Mesenchymal stem cell (in vitro differentiated cells and primary cell): Measurements from ENCODE around the gene WWP2.
"Not testable (repeated sequence)": the region's sequence is repeated elsewhere in the genome, so short reads cannot be mapped to it uniquely, and the experiment has no call there.

Experiments
- DNase-seq: peaks from one replicate; pipeline ENCODE4 v3.0.0-alpha.2; 2013
- H2AFZ ChIP-seq: one replicate; pipeline ENCODE4 v1.6.1; 2013; ENCODE audit warnings: low read depth, mild to moderate bottlenecking, control low read depth, inconsistent platforms, low read length, moderate library complexity
- H2AK5ac ChIP-seq: 2 replicates; pipeline ENCODE4 v1.6.1; 2013; ENCODE audit warnings: low read length, moderate library complexity, mild to moderate bottlenecking, inconsistent platforms; ENCODE audit not compliant: severe bottlenecking
- H2BK120ac ChIP-seq: one replicate; pipeline ENCODE4 v1.6.1; 2013; ENCODE audit warnings: low read depth, mild to moderate bottlenecking, inconsistent platforms, low read length, moderate library complexity
- H2BK12ac ChIP-seq, 2 experiments: one replicate each; pipeline ENCODE4 v1.6.1; 2013; ENCODE audit warnings: inconsistent platforms in 2 of 2, low read length in 2 of 2, mild to moderate bottlenecking in 2 of 2, moderate library complexity in 2 of 2, control low read depth in 1 of 2
- H2BK15ac ChIP-seq: one replicate; pipeline ENCODE4 v1.6.1; 2013; ENCODE audit warnings: mild to moderate bottlenecking, low read depth, inconsistent platforms; ENCODE audit not compliant: poor library complexity, severe bottlenecking
- H2BK5ac ChIP-seq: 2 replicates; pipeline ENCODE4 v1.6.1; 2013; ENCODE audit warnings: low read depth, mild to moderate bottlenecking, low read length, control low read depth, inconsistent platforms; ENCODE audit not compliant: poor library complexity, severe bottlenecking
- H3K14ac ChIP-seq, 2 experiments: one replicate each; pipeline ENCODE4 v1.6.1; 2013; ENCODE audit warnings: inconsistent platforms in 2 of 2, low read length in 2 of 2, control low read depth in 1 of 2, mild to moderate bottlenecking in 1 of 2, moderate library complexity in 1 of 2
- H3K18ac ChIP-seq, 2 experiments: one replicate each; pipeline ENCODE4 v1.6.1; 2013; ENCODE audit warnings: inconsistent platforms in 2 of 2, low read length in 2 of 2, control low read depth in 1 of 2, low read depth in 1 of 2, mild to moderate bottlenecking in 1 of 2
- H3K23ac ChIP-seq, 2 experiments: one replicate each; pipeline ENCODE4 v1.6.1; 2013; ENCODE audit warnings: inconsistent platforms in 2 of 2, low read length in 2 of 2, mild to moderate bottlenecking in 2 of 2, moderate library complexity in 2 of 2, control low read depth in 1 of 2
- H3K27ac ChIP-seq: 2 replicates; pipeline ENCODE4 v1.5.1; 2013; ENCODE audit warnings: mild to moderate bottlenecking, moderate library complexity, low read length, control low read depth, inconsistent platforms; ENCODE audit not compliant: poor library complexity, severe bottlenecking
- H3K27me3 ChIP-seq, 2 experiments: 2 replicates each; pipeline versions ENCODE4 v1.6.1 to v1.7.0; 2013; ENCODE audit warnings: low read length in 2 of 2, mild to moderate bottlenecking in 2 of 2, moderate library complexity in 2 of 2, control low read depth in 1 of 2, inconsistent platforms in 1 of 2; ENCODE audit not compliant: control insufficient read depth in 1 of 2, insufficient read depth in 1 of 2
- H3K36me3 ChIP-seq, 2 experiments: 2 replicates each; pipeline versions ENCODE4 v1.6.1 to v1.7.0; 2013; ENCODE audit warnings: low read length in 2 of 2, control low read depth in 1 of 2, inconsistent platforms in 1 of 2, low read depth in 1 of 2, mild to moderate bottlenecking in 1 of 2; ENCODE audit not compliant: insufficient read depth in 2 of 2, control insufficient read depth in 1 of 2
- H3K4ac ChIP-seq, 2 experiments: one replicate each; pipeline ENCODE4 v1.6.1; 2013; ENCODE audit warnings: inconsistent platforms in 2 of 2, low read length in 2 of 2, mild to moderate bottlenecking in 2 of 2, moderate library complexity in 2 of 2, control low read depth in 1 of 2, low read depth in 1 of 2
- H3K4me1 ChIP-seq: 2 replicates; pipeline ENCODE4 v1.6.1; 2013; ENCODE audit warnings: low read depth, low read length, control low read depth; ENCODE audit not compliant: control insufficient read depth, insufficient read depth
- H3K4me2 ChIP-seq: 2 replicates; pipeline ENCODE4 v1.6.1; 2013; ENCODE audit warnings: low read length, mild to moderate bottlenecking, inconsistent platforms; ENCODE audit not compliant: poor library complexity, severe bottlenecking
- H3K4me3 ChIP-seq, 2 experiments: 2 replicates each; pipeline versions ENCODE4 v1.5.1 to v1.7.0; 2013; ENCODE audit warnings: low read length in 2 of 2, mild to moderate bottlenecking in 2 of 2, control low read depth in 1 of 2, low read depth in 1 of 2; ENCODE audit not compliant: insufficient read depth in 1 of 2
- H3K79me1 ChIP-seq: replicated peaks from 2 replicates; pipeline ENCODE4 v1.6.1; 2013; ENCODE audit warnings: mild to moderate bottlenecking, control low read depth, low read length, inconsistent platforms; ENCODE audit not compliant: poor library complexity, severe bottlenecking
- H3K9ac ChIP-seq: 2 replicates; pipeline ENCODE4 v1.7.0; 2013; ENCODE audit warnings: mild to moderate bottlenecking, low read length, moderate library complexity
- H3K9me3 ChIP-seq: 2 replicates; pipeline ENCODE4 v1.7.0; 2013; ENCODE audit warnings: mild to moderate bottlenecking, low read length; ENCODE audit not compliant: control insufficient read depth
- H4K8ac ChIP-seq: one replicate; pipeline ENCODE4 v1.6.1; 2013; ENCODE audit warnings: inconsistent platforms, mild to moderate bottlenecking, low read length, moderate library complexity
- H4K91ac ChIP-seq: one replicate; pipeline ENCODE4 v1.6.1; 2013; ENCODE audit warnings: mild to moderate bottlenecking, low read length, inconsistent platforms
- WGBS: methylation state at CpG from one replicate; pipeline ENCODE4 v1.1.7; 2013; ENCODE audit warnings: mixed read lengths; 5-methylcytosine and 5-hydroxymethylcytosine counted together

Gene WWP2

DNA sequence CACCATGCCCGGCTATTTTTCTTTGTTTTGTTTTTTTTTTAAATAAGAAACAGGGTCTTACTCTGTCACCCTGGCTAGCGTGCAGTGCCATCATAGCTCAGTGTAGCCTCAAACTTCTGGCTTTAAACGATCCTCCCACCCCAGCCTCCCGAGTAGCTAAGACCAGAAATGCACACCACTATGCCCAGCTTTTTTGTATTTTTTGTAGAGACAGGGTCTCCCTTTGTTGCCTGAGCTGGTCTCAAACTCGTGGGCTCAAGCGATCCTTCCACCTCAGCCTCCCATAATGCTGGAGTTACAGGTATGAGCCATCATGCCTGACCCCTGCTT is 59.7 kb downstream of the WWP2 start:
- DNase-seq: no peak
- Histone ChIP-seq H3K27me3 (no peaks in the 10 kb centered on the region), H3K27ac (no peak overlapping the region), H4K91ac (no peak overlapping the region), H3K14ac (no peak overlapping the region), H3K4me2 (no peak overlapping the region), H3K79me1 (peaks cover 12% of the 10 kb centered on the region), H2BK120ac (no peak overlapping the region), H3K9ac (no peak overlapping the region), H3K23ac (no peak overlapping the region), H4K8ac (no peak overlapping the region), H3K9me3 (no peaks in the 10 kb centered on the region), H2AFZ (no peak overlapping the region), H3K4ac (no peak overlapping the region), H2BK15ac (no peak overlapping the region), H3K4me1 (no peaks in the 10 kb centered on the region), H3K36me3 (peaks cover 5 to 12% of the 10 kb centered on the region in 2 experiments), H2BK12ac (no peak overlapping the region), H2AK5ac (no peak overlapping the region), H2BK5ac (no peak overlapping the region), H3K4me3 (no peak overlapping the region), H3K18ac (no peak overlapping the region)
- WGBS: 99% methylated on average over 5 of the region's 6 CpGs

DNA sequence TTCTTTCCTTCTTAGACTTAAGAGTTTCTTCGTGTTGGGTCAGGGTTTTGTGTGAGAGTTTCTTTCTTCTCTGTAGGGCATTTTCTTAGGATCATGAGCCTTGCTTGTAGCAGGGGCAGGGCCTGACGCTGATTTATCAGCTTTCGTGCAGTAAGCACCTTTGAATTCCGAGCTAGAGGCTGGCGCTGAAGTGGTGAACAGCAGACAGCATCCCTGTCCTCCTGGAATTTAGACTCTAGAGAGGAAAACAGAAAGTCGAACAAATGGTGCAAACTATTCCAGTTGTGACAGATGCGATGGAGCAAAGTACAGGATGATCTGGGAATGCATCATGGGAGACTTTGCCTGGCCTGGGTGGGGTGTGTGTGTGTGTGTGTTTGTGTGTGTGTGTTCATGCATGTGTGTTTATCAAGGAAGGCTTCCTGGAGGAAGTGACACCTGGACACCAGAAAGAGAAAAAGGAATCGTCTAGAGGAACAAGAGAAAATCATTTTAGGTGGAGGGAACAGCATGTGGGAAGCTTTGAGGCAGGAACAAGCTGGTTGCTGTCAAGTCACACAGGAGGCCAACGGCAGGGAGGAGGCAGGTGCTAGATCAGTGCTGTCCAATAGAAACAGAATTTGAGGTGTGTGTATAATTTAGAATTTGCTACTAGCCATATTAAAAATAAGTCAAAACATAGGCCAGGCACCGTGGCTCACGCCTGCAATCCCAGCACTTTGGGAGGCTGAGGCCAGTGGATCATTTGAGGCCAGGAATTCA is 60.2 kb downstream of the WWP2 start:
- no peak overlapping the region for H2BK12ac ChIP-seq
- no peak overlapping the region for H2BK120ac ChIP-seq
- no peak overlapping the region for H3K9ac ChIP-seq
- peaks cover 5 to 12% of the 10 kb centered on the region in 2 experiments for H3K36me3 ChIP-seq
- H3K4me3 ChIP-seq: no peak overlapping the region
- H4K8ac ChIP-seq: no peak overlapping the region
- H3K79me1 ChIP-seq: peaks cover 12% of the 10 kb centered on the region
- H3K4me2 ChIP-seq: no peak overlapping the region
- H2BK5ac ChIP-seq: no peak overlapping the region
- H3K9me3 ChIP-seq: no peaks in the 10 kb centered on the region
- no peak overlapping the region for H3K27ac ChIP-seq
- no peak overlapping the region for H2BK15ac ChIP-seq
- 97% methylated on average over 11 of the region's 11 CpGs for WGBS
- no peaks in the 10 kb centered on the region for H3K4me1 ChIP-seq
- no peaks in the 10 kb centered on the region for H3K27me3 ChIP-seq
- no peak for DNase-seq
- H2AK5ac ChIP-seq: no peak overlapping the region
- no peak overlapping the region for H3K14ac ChIP-seq
- no peak overlapping the region for H3K18ac ChIP-seq
- H2AFZ ChIP-seq: no peak overlapping the region
- H4K91ac ChIP-seq: no peak overlapping the region
- no peak overlapping the region for H3K23ac ChIP-seq
- no peak overlapping the region for H3K4ac ChIP-seq

DNA sequence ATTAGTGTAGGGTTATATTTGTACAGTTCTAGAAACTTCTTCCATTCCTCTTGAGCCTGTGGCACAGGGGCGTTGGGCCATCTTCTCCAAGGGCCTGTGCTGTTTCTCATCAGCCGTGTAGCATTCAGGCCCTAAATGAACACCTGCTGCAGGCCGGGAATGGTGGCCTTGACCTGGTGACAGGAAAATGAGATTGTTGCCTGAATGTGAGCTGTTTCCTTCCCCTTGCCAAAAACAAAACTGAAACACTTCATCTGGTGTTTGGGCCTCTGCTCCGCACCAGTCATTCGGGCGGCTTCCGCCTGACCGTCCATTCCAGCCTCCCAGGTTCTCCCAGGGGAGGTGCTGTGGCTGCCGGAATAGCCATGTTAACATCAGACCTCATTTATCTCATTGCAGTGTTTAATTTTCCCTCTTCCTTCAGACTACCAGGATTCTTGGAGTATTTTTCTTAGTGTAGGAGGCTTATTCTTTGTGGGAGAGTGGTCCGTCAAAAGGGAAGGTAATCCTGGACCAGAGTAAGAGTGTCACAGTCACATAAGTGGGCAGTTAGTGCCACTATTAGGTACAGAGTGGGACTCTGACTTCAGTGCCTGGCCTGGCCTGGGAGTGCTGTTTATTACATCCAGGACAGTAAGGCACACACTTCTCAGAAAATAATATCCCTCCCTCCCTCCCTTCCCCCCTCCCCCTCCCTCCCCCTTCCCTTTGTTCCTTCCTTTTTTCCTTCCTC is 61.9 kb downstream of the WWP2 start:
- Histone ChIP-seq H3K9ac (no peak overlapping the region), H2BK15ac (no peak overlapping the region), H4K8ac (no peak overlapping the region), H3K4me2 (no peak overlapping the region), H3K9me3 (no peaks in the 10 kb centered on the region), H3K4ac (no peak overlapping the region), H3K36me3 (peaks cover 0 to 12% of the 10 kb centered on the region in 2 experiments), H3K23ac (peak overlapping the region in 1 of 2 experiments; percentile 63), H2BK12ac (no peak overlapping the region), H2BK5ac (no peak overlapping the region), H3K79me1 (peaks cover 17% of the 10 kb centered on the region), H3K18ac (no peak overlapping the region), H3K4me3 (no peak overlapping the region), H2BK120ac (no peak overlapping the region), H2AFZ (no peak overlapping the region), H3K27ac (no peak overlapping the region), H2AK5ac (no peak overlapping the region), H3K14ac (no peak overlapping the region), H4K91ac (no peak overlapping the region), H3K4me1 (no peaks in the 10 kb centered on the region), H3K27me3 (no peaks in the 10 kb centered on the region)
- no peak for DNase-seq
- WGBS: 86% methylated on average over 9 of the region's 10 CpGs

DNA sequence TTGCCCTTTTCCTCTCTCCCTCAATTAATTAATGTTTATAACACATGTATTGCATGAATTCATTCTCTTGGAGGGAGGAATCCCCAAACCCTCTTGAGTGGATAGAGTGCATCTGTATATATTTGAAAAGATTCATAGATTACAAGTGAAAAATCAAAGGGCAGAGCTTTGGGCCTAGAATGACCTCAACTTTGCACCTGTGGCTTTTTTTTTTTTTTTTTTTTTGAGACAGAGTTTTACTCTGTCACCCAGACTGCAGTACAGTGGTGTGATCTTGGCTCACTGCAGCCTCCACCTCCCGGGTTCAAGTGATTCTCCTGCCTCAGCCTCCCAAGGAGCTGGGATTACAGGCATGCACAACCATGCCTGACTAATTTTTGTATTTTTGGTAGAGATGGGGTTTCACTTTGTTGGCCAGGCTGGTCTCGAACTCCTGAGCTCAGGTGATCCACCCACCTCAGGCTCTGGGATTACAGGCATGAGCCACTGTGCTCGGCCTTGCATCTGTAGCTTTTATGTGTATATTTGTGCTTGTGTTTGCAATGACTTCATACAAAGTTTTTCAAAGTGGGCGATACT is 62.5 kb downstream of the WWP2 start:
- H3K4me1 ChIP-seq, H2BK120ac ChIP-seq, H3K14ac ChIP-seq, H3K23ac ChIP-seq, H2AFZ ChIP-seq, H3K9me3 ChIP-seq, H2BK5ac ChIP-seq, H3K4ac ChIP-seq, H3K4me3 ChIP-seq, H3K18ac ChIP-seq, H2AK5ac ChIP-seq, H3K9ac ChIP-seq, H2BK15ac ChIP-seq, DNase-seq, H3K27me3 ChIP-seq, H2BK12ac ChIP-seq, H3K27ac ChIP-seq, H3K4me2 ChIP-seq, H4K8ac ChIP-seq, H4K91ac ChIP-seq: not testable (repeated sequence)
- Histone ChIP-seq H3K36me3 (peaks cover 0 to 12% of the 10 kb centered on the region in 2 experiments), H3K79me1 (peaks cover 23% of the 10 kb centered on the region)
- WGBS: 95% methylated on average over 4 of the region's 4 CpGs
